ENCODE data around the gene CRTC2.

The CRTC2 gene

DNA sequence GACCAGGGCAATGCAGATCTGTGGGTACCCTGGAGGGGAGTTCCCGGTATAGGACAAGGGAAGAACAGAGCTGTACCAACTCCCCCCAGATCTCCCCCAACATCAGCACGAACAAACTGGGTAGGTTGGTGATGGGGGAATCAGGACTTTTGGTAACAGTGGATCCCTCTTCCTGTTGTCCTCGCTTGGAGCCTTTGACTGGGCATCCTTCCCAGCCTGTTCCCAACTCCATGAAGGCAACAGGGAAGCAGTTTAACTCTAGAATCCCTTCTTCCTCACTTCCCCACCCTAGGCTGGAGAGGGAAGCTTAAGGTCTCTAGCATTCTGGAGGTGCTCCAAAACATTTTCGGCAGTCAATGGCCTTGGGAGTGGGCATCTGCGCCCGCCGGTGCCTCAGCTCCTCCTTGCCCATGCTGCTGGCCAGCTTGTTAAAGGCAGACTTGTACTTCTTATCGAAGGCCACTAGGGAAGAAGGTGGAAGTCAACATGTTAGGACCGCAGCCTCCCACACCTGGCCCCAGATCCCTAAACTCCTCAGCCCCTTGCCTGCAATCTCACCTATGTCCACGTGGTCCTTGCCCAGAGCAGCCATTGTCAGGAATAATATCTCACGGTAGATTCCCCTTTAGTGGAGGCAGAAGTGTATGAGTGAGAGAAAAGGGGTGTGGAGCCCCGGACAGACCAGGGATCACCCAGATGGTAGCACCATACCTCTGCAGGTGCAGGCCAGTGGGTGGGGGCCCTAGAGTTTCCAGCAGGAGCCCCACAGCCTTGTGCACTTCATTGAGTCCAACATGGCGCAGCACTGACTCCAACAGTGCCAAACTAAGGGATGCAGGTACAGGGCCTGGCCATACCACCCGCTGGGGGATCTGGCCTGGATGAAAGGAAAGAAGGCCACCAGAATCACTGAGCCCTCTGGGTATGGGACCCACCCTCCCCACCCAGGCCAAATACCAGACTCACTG, 28.1 kb downstream of the CRTC2 start:
- no peaks in the 10 kb centered on the region for H3K79me2 ChIP-seq (ENCODE audit: low read length)
- H3K4me1 ChIP-seq (ENCODE audit: low read length), result no peaks in the 10 kb centered on the region
- H3K4me3 ChIP-seq (ENCODE audit: low read length), result no peak overlapping the region
- no peaks in the 10 kb centered on the region for H3K9me3 ChIP-seq (ENCODE audit: insufficient read depth, low read length)
- H3K4me2 ChIP-seq (ENCODE audit: low read length), result no peak overlapping the region
- H3K27me3 ChIP-seq (ENCODE audit: low read depth, low read length), result no peaks in the 10 kb centered on the region
- H3K9ac ChIP-seq (ENCODE audit: low read length), result no peak overlapping the region
- no peak overlapping the region for H2AFZ ChIP-seq (ENCODE audit: low read depth, low read length)
- H4K20me1 ChIP-seq (ENCODE audit: insufficient read depth, low read length), result no peaks in the 10 kb centered on the region; the same call in none of the 2 replicates
- peaks cover 52% of the 10 kb centered on the region for H3K36me3 ChIP-seq (replicated peaks; ENCODE audit: low read depth, low read length)
- TF ChIP-seq, protein P1, sequence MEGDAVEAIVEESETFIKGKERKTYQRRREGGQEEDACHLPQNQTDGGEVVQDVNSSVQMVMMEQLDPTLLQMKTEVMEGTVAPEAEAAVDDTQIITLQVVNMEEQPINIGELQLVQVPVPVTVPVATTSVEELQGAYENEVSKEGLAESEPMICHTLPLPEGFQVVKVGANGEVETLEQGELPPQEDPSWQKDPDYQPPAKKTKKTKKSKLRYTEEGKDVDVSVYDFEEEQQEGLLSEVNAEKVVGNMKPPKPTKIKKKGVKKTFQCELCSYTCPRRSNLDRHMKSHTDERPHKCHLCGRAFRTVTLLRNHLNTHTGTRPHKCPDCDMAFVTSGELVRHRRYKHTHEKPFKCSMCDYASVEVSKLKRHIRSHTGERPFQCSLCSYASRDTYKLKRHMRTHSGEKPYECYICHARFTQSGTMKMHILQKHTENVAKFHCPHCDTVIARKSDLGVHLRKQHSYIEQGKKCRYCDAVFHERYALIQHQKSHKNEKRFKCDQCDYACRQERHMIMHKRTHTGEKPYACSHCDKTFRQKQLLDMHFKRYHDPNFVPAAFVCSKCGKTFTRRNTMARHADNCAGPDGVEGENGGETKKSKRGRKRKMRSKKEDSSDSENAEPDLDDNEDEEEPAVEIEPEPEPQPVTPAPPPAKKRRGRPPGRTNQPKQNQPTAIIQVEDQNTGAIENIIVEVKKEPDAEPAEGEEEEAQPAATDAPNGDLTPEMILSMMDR (IDR thresholded peaks at IDR 0.05; ENCODE audit: low read depth, low read length), result no peak
- no peak for TF ChIP-seq EZH2phosphoT487 (IDR thresholded peaks at IDR 0.05; ENCODE audit: low read depth)
- no peak overlapping the region for H3K27ac ChIP-seq (ENCODE audit: low read length)

DNA sequence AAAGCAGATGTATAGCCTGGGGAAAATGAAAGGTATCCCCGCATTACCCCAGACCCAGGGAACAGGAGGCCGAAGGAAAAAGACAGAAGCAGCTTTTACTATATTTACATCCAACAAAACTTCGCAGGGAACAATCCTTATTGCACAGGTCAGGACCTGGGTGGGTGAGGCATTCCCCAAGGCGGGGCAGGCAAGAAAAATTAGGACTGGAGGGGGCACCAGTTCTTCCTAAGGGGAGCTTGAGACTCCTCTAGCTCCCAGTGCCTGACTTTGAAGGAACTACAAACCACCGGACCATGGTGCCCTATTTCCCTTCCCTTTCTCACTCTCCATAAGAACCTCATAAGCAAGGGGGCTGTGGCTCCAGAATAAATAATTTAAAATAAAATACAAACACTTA, 29.0 kb downstream of the CRTC2 start:
- Histone ChIP-seq H3K27ac (ENCODE audit: low read length) (no peak overlapping the region), H3K4me2 (ENCODE audit: low read length) (no peak overlapping the region)

DNA sequence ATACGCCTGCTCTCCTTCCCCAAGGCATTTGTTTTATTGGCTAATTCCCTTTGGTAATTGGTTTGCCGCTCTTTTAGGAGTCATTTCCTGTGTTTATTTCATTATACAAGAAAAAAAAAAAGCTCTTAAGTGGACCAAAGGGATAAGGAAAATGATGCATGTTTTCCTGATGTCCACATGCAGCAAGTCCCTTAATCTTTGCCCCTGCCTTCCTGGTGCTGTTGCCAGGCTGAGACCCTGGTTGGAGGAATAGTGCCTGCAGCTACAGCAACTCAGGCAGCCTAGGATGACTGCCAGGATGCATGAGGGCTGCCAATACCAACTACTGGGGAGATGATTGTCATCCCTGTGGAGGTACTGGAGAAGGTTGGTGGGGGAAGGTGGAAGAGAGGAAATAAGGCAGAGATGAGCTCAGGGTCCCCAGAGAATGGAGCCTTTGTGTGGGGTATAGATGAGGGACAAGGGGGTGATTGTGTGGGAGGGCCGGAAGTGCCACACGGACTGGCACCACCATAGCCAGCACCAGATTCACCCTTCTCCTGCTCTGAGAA, 29.5 kb downstream of the CRTC2 start:
- Histone ChIP-seq H3K27ac (ENCODE audit: low read length) (no peak overlapping the region), H3K36me3 (replicated peaks; ENCODE audit: low read depth, low read length) (peaks cover 40% of the 10 kb centered on the region), H3K4me3 (ENCODE audit: low read length) (no peak overlapping the region), H3K4me1 (ENCODE audit: low read length) (peaks cover 6% of the 10 kb centered on the region), H3K27me3 (ENCODE audit: low read depth, low read length) (no peaks in the 10 kb centered on the region), H3K79me2 (ENCODE audit: low read length) (peaks cover 9% of the 10 kb centered on the region), H3K4me2 (ENCODE audit: low read length) (no peak overlapping the region), H3K9ac (ENCODE audit: low read length) (no peak overlapping the region), H4K20me1 (ENCODE audit: insufficient read depth, low read length) (no peaks in the 10 kb centered on the region; the same call in 1 of the 2 replicates), H2AFZ (ENCODE audit: low read depth, low read length) (no peak overlapping the region), H3K9me3 (ENCODE audit: insufficient read depth, low read length) (no peaks in the 10 kb centered on the region)
- TF ChIP-seq EZH2phosphoT487 (IDR thresholded peaks at IDR 0.05; ENCODE audit: low read depth), result no peak
- TF ChIP-seq, protein P1 (IDR thresholded peaks at IDR 0.05; ENCODE audit: low read depth, low read length), result no peak

More for the DNA sequence above, 29.0 kb downstream of the CRTC2 start:
- Histone ChIP-seq H4K20me1 (ENCODE audit: insufficient read depth, low read length) (no peaks in the 10 kb centered on the region; the same call in 1 of the 2 replicates), H2AFZ (ENCODE audit: low read depth, low read length) (no peak overlapping the region), H3K9me3 (ENCODE audit: insufficient read depth, low read length) (no peaks in the 10 kb centered on the region), H3K4me3 (ENCODE audit: low read length) (no peak overlapping the region), H3K79me2 (ENCODE audit: low read length) (peaks cover 3% of the 10 kb centered on the region), H3K36me3 (replicated peaks; ENCODE audit: low read depth, low read length) (peaks cover 44% of the 10 kb centered on the region), H3K9ac (ENCODE audit: low read length) (no peak overlapping the region), H3K27me3 (ENCODE audit: low read depth, low read length) (no peaks in the 10 kb centered on the region), H3K4me1 (ENCODE audit: low read length) (peaks cover under 1% of the 10 kb centered on the region; the same call in 1 of the 2 replicates)
- no peak for TF ChIP-seq EZH2phosphoT487 (IDR thresholded peaks at IDR 0.05; ENCODE audit: low read depth)
- TF ChIP-seq, protein P1 (IDR thresholded peaks at IDR 0.05; ENCODE audit: low read depth, low read length), result no peak

DNA sequence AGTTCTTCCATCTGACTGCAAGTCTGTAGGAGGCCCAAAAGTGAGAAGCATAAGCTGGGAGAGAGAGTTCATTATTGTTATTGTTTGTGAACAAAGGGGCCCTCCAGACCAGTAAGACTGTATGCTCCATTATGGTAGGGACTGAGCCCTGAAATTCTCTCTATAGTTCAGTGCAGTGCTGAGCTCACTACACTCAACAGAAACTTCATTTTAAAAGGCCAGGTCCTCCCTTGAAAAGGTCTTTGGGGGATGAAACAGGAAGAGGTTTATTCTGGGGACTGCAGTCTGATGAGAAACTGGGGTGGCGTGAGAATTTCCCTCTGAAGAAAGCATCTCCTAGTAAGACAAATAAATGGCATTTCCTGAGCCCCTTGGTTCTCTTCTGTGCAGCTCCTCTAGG, 30.2 kb downstream of the CRTC2 start:
- H2AFZ ChIP-seq (ENCODE audit: low read depth, low read length), result no peak overlapping the region
- H4K20me1 ChIP-seq (ENCODE audit: insufficient read depth, low read length), result no peaks in the 10 kb centered on the region; the same call in 1 of the 2 replicates
- no peak overlapping the region for H3K4me2 ChIP-seq (ENCODE audit: low read length)
- no peaks in the 10 kb centered on the region for H3K27me3 ChIP-seq (ENCODE audit: low read depth, low read length)
- TF ChIP-seq, protein P1 (IDR thresholded peaks at IDR 0.05; ENCODE audit: low read depth, low read length), result no peak
- TF ChIP-seq EZH2phosphoT487 (IDR thresholded peaks at IDR 0.05; ENCODE audit: low read depth), result no peak
- H3K79me2 ChIP-seq (ENCODE audit: low read length), result peaks cover 15% of the 10 kb centered on the region
- H3K4me1 ChIP-seq (ENCODE audit: low read length), result peaks cover 6% of the 10 kb centered on the region
- H3K27ac ChIP-seq (ENCODE audit: low read length), result no peak overlapping the region
- no peak overlapping the region for H3K9ac ChIP-seq (ENCODE audit: low read length)
- H3K36me3 ChIP-seq (replicated peaks; ENCODE audit: low read depth, low read length), result peaks cover 35% of the 10 kb centered on the region
- no peaks in the 10 kb centered on the region for H3K9me3 ChIP-seq (ENCODE audit: insufficient read depth, low read length)
- no peak overlapping the region for H3K4me3 ChIP-seq (ENCODE audit: low read length)
